ENCODE results near the gene DBN1. TPM values are rescaled to one million over a fixed set of nuclear protein-coding genes. Genes with fewer than 3 reads are reported as not detected.

The DBN1 gene
- total RNA-seq, 1 experiment from 2014 or later: 144 TPM

DNA sequence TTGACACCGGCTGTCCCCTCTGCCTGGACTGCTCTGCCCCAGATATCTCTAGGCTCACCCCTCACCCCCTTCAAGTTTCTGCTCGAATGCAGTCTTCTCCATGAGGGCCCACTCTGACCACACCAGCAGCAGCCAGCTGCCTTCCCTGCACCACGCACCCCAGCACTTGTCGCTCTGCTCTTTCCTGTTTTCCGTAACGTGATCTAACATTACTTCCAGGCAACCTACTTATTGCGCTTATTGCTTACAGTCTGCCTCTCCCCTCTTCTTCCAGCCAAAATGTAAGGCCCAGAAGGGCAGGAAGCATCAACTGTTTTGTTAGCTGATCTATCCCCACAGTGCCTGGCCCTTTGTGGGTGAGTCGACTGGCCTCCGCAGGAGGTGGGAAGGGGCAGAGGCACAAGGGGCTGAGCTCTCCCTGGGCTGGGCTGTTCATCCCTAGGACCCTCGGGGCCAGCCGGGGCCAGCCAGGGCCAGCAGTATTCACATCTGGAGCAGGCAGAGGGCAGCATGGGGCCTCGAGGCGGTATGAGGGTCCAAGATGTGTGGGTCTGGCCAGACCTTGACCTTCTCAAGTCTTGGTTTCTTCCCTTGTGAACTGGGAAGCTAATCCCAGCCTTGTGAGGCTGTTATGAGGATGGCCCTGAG, 11.6 kb upstream of the DBN1 start:
- intact Hi-C loops (cut with micrococcal nuclease; ENCODE audit: unreplicated experiment): no loop called here
- Mint-ChIP-seq H3K27me3 (ENCODE audit: insufficient read depth, unreplicated experiment) (no peaks in the 10 kb centered on the region), H3K4me1 (ENCODE audit: low read depth, unreplicated experiment) (peaks cover 6% of the 10 kb centered on the region), H3K9me3 (ENCODE audit: unreplicated experiment) (no peaks in the 10 kb centered on the region), H3K27ac (ENCODE audit: unreplicated experiment) (peak overlapping the region; percentile 32), H3K4me3 (ENCODE audit: unreplicated experiment) (peak overlapping the region; percentile 5), H3K36me3 (ENCODE audit: insufficient read depth, unreplicated experiment) (peaks cover 24% of the 10 kb centered on the region)
- POLR2A ChIA-PET: no interaction called here
- no TSS peak for BruUV-seq (replicated peaks)
- CTCF ChIA-PET: interaction anchor here (1.0 kb wide), 1 partner anchor 28 kb away, joined by 4 read pairs; no protein-coding TSS in a partner anchor
- no peaks in the 10 kb centered on the region for H3K9me3 ChIP-seq
- H3K27me3 ChIP-seq (replicated peaks; ENCODE audit: control insufficient read depth, insufficient read depth, low read length): no peaks in the 10 kb centered on the region
- TF ChIP-seq, protein P1, sequence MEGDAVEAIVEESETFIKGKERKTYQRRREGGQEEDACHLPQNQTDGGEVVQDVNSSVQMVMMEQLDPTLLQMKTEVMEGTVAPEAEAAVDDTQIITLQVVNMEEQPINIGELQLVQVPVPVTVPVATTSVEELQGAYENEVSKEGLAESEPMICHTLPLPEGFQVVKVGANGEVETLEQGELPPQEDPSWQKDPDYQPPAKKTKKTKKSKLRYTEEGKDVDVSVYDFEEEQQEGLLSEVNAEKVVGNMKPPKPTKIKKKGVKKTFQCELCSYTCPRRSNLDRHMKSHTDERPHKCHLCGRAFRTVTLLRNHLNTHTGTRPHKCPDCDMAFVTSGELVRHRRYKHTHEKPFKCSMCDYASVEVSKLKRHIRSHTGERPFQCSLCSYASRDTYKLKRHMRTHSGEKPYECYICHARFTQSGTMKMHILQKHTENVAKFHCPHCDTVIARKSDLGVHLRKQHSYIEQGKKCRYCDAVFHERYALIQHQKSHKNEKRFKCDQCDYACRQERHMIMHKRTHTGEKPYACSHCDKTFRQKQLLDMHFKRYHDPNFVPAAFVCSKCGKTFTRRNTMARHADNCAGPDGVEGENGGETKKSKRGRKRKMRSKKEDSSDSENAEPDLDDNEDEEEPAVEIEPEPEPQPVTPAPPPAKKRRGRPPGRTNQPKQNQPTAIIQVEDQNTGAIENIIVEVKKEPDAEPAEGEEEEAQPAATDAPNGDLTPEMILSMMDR (IDR thresholded peaks at IDR 0.05; ENCODE audit: insufficient read depth in 1 of 2, low read depth in 1 of 2, low read length in 1 of 2, severe bottlenecking in 1 of 2, unreplicated experiment in 1 of 2): no peak
- H3K4me1 ChIP-seq: no peaks in the 10 kb centered on the region
- H3K36me3 ChIP-seq (ENCODE audit: control insufficient read depth, insufficient read depth, low read length): no peaks in the 10 kb centered on the region
- H3K4me3 ChIP-seq (ENCODE audit: low read depth, low read length): no peak overlapping the region
- DNase-seq: no peak

DNA sequence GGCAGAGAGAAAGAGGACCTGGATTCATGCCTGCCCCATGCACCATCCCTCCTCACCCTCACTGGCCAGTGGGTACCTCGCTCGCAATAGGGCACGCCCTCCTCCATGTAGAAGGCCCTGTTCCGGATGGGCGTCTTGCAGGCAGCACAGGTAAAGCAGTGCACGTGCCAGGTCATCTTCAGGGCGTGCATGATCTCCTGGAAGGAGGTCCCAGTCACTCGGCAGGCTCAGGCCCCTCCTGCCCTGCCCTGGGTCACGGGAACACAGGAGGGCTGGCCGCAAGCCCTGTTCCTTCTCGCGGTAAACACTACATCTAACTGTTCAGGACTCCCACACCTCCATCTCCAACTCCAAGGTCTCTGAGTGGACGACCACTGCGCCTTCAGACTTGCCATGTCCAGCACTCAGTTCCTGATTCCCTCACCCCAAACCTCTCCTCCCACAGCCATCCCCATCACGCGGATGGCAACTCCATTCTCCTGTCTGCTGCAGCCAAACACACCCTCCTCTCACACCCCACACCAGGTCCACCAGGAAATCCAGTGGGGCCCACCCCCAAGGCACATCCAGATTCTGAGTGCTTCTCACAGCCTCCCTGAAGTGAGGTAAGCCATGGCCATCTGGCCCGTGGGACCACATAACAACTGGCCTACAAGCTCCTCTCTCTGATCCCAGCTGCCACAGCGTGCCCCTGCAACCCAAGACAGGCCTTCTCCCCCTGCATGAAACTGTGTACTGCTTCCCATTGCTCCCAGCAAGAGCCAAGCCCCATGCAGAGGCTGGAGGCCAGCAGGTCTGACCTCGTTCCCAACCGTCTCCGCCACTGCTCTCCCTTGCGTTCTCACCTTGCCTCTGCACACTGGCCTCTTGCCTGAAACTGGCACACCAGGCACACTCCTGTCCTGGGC, 10.8 kb upstream of the DBN1 start:
- CTCF ChIA-PET: no interaction called here

DNA sequence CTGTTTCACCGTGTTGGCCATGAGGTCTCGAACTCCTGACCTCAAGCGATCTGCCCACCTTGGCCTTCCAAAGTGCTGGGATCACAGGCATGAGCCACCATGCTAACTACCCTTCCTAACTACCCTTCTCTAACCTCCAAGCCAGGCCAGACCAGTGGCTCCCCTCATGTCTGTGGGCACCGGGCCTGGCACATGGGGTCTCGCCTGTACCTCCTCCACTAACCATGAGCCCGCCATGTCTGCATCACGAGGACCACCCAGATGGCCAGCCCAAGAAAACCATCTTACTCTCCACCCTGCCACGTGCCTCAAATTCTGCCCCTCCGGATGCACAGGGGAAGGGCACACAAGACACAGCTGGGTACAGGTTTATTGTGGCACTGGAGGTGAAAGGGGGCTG, 9.6 kb upstream of the DBN1 start:
- ChIA-PET CTCF (no interaction called here), POLR2A (no interaction called here)
- Mint-ChIP-seq H3K4me1 (ENCODE audit: low read depth, unreplicated experiment) (peaks cover 16% of the 10 kb centered on the region), H3K4me3 (ENCODE audit: unreplicated experiment) (no peak overlapping the region), H3K9me3 (ENCODE audit: unreplicated experiment) (no peaks in the 10 kb centered on the region), H3K36me3 (ENCODE audit: insufficient read depth, unreplicated experiment) (peaks cover 36% of the 10 kb centered on the region), H3K27me3 (ENCODE audit: insufficient read depth, unreplicated experiment) (no peaks in the 10 kb centered on the region), H3K27ac (ENCODE audit: unreplicated experiment) (no peak overlapping the region)
- no peak for DNase-seq
- TF ChIP-seq, protein P1 (IDR thresholded peaks at IDR 0.05; ENCODE audit: insufficient read depth in 1 of 2, low read depth in 1 of 2, low read length in 1 of 2, severe bottlenecking in 1 of 2, unreplicated experiment in 1 of 2): no peak
- Histone ChIP-seq H3K4me1 (no peaks in the 10 kb centered on the region), H3K27me3 (replicated peaks; ENCODE audit: control insufficient read depth, insufficient read depth, low read length) (no peaks in the 10 kb centered on the region), H3K9me3 (no peaks in the 10 kb centered on the region), H3K4me3 (ENCODE audit: low read depth, low read length) (no peak overlapping the region), H3K36me3 (ENCODE audit: control insufficient read depth, insufficient read depth, low read length) (no peaks in the 10 kb centered on the region)
- intact Hi-C loops (cut with micrococcal nuclease; ENCODE audit: unreplicated experiment): no loop called here
- no TSS peak for BruUV-seq (replicated peaks)

More for the DNA sequence above, 10.8 kb upstream of the DBN1 start:
- TF ChIP-seq, protein P1 (IDR thresholded peaks at IDR 0.05; ENCODE audit: insufficient read depth in 1 of 2, low read depth in 1 of 2, low read length in 1 of 2, severe bottlenecking in 1 of 2, unreplicated experiment in 1 of 2): no peak
- Histone ChIP-seq H3K4me3 (ENCODE audit: low read depth, low read length) (no peak overlapping the region), H3K36me3 (ENCODE audit: control insufficient read depth, insufficient read depth, low read length) (no peaks in the 10 kb centered on the region), H3K9me3 (no peaks in the 10 kb centered on the region), H3K4me1 (no peaks in the 10 kb centered on the region), H3K27me3 (replicated peaks; ENCODE audit: control insufficient read depth, insufficient read depth, low read length) (no peaks in the 10 kb centered on the region)
- no TSS peak for BruUV-seq (replicated peaks)
- intact Hi-C loops (cut with micrococcal nuclease; ENCODE audit: unreplicated experiment): no loop called here
- H3K27me3 Mint-ChIP-seq (ENCODE audit: insufficient read depth, unreplicated experiment): no peaks in the 10 kb centered on the region
- H3K9me3 Mint-ChIP-seq (ENCODE audit: unreplicated experiment): no peaks in the 10 kb centered on the region
- peaks cover 11% of the 10 kb centered on the region for H3K4me1 Mint-ChIP-seq (ENCODE audit: low read depth, unreplicated experiment)
- peaks cover 26% of the 10 kb centered on the region for H3K36me3 Mint-ChIP-seq (ENCODE audit: insufficient read depth, unreplicated experiment)
- H3K27ac Mint-ChIP-seq (ENCODE audit: unreplicated experiment): peak overlapping the region; percentile 32
- peak overlapping the region; percentile 5 for H3K4me3 Mint-ChIP-seq (ENCODE audit: unreplicated experiment)
- no peak for DNase-seq
- POLR2A ChIA-PET: no interaction called here

All from Caco-2 (cell line).